GM21786 (cell line): Measurements from ENCODE around the gene OMA1.
"Not testable (repeated sequence)": the region's sequence is repeated elsewhere in the genome, so short reads cannot be mapped to it uniquely, and the experiment has no call there.

Experiments
- ATAC-seq: cut with Tn5 transposase; IDR thresholded peaks from one replicate; pipeline ENCODE4 v1.9.1; 2021; ENCODE audit not compliant: unreplicated experiment

OMA1 gene

DNA sequence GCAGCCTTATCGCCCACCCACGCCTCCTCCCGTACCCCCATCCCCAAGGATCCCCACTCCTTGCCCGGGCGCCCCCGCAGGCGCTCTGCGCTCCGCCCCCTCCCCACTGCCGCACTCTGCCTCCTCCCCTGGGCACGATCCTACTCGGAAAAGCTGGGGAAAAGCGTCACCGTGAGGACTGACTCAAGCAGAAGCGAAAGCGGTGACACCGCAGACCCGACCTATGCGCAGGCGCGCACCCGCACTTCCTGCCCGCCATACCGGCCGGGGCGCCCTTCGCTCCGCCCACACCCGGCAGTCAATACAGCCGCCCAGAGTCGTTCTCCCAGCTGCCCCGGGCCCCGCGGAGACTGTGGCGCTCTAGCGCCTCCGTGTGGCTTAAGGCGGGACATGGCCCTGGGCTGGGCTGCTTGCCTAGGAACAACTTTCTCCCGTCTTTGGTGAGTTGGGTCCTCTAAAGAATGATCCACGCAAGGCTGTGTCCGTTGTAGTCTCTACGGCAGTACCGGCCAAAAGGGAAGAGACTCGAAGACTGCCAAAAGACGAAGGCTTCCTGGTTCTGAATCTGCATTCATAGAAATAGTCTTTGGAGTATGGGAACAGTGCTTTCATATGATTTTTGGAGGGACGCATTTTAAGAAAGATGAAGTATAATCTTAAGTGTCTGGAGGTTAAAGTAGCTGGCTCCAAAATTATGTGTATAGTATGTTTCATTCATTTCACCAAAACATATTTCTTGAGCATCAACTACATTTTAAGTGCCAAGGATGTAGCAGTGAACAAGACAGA is at the start of gene OMA1:
Gene OMA1 (minus strand): TSS at position 207 of the 789 bp plus-strand sequence. CDS start 7,432 bp downstream, outside the sequence.
- peak; percentile 93 for ATAC-seq

- ATAC-seq: no peak
Observed at GRCh38 chr1:58594546-58594945, 48.0 kb upstream of the OMA1 start.

DNA sequence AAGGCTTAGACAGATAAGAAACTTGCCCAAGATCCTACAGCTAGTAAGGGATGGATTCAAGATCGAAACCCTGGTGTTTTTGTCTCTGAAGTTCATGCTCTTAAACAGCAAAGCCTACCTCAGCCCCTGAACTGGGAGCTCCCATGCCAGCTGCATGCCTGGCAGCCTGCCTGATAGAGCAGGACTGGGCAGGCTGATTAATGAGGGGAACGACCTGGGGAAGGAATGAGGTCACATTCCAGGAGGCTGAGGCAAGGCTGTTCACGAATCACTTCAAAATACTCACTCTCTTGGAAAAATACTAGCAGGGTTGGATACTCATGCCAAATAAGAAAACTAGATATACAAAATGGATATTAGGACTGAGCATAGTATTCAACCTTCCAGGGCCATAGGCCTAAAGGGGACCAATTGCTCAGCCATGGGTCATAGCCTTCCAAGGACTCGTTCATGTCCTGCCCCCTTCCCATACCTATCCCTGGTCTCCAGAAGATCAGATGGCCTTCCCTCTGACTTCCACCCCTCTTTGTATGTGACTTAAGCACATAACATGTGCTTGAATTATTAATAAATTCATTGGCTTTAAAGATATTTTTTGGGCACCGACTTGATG is 46.1 kb upstream of the OMA1 start:
- no peak for ATAC-seq

DNA sequence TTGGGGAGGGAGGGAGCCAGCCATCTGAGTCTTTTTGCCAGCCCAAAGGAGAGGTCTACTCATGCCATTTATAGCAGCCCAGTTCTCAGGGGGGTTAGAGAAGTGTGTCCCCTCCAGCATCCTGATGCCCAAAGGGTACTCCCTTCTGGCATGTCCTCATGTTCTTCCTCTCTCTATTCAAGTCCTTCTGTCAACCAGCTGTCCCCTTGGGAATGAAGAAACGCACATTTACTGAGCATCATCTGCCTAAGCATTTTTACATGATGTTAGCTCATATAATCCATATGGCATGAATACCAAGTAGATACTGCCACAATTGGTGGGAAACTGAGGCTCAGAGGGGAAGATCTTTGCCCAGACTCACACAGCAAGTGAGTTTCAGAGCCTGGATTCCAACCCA is 45.3 kb upstream of the OMA1 start:
- no peak for ATAC-seq

GRCh38 chr1:58590019-58590418 is 43.5 kb upstream of the OMA1 start:
- ATAC-seq: no peak

GRCh38 chr1:58588396-58588795 is 41.9 kb upstream of the OMA1 start:
- ATAC-seq: no peak

DNA sequence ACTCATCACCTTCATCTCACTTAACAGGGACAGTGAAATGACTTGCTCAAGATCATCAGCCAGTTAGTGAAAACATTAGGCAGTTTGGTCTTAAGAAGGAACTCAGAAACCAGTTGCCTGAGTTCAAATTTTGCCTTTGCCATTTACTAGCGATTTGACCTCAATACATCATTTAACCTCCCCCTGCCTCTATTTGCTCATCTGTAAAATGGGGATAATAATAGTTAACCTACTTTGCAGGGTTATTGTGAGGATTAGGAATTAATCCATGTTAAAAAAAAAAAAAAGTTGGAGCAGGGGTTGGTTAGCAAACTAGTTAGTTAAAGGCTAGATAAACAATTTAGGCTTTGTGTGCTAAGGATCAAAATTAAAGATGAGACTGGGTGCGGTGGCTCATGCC is 41.1 kb upstream of the OMA1 start:
- ATAC-seq: no peak

- ATAC-seq: no peak
Observed at GRCh38 chr1:58586271-58586670, 39.7 kb upstream of the OMA1 start.

GRCh38 chr1:58585581-58586151 is 39.1 kb upstream of the OMA1 start:
- no peak for ATAC-seq

DNA sequence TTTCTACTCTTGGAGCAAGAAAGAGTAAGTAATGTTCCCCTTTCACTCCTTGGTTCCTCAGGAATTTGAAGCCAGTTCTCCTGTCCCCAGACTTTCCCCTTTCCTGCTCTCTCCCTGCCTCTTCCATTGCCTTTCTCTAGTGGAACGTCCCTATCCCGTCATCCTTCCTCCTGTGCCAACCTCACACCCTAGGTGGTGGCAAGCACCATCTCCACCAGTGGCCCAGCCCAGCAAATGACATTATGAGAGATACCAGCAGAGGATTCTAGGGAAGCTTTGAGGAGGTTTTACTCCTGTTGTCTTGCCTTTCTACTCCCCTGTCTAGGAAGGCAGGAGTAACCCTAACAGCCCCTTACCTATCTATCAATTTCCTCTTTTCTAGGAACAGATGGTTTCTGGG is 38.6 kb upstream of the OMA1 start:
- no peak for ATAC-seq

GRCh38 chr1:58584082-58584895 is 37.8 kb upstream of the OMA1 start:
- peak; percentile 56 for ATAC-seq

DNA sequence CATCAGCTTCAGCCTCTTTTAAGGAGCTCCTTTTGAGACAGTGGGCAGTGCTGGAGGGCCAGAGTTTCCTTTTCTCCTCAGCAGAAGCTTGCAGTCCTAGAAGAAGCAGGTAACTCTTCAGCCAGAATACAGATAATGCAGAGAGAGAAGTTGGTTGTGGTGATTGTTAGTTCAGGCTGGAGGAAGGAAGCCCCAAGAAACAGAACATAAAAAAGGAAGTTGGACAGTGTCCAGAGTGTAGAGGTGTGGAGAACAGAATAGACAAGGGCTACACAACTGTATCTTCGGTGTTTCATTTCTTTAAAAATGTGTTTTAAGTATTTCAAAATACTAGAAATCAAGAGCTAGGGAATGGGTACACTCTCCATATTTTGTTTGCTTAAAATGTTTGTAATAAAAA is 37.0 kb upstream of the OMA1 start:
- ATAC-seq: no peak

GRCh38 chr1:58582143-58582542 is 35.6 kb upstream of the OMA1 start:
- ATAC-seq: not testable (repeated sequence)

GRCh38 chr1:58581641-58582040 is 35.1 kb upstream of the OMA1 start:
- ATAC-seq: no peak

DNA sequence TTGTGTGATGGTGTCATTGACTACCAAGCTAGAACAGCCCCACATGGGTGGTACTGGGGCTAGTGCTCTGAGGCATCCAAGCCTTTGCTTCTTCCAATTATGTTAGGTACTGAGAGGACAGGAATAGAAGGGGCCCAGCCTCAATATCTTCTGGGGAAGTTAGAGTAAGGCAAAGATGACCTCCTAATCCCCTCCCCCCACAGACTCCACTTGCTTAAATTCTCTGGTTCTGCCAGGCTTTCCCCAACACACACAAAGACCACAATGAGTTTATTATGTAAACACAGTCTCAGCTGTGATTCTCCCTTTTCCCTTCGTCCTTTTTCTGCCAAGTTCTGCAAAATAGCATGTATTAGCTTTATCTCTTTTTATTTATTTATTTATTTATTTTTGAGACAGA is 33.7 kb upstream of the OMA1 start:
- ATAC-seq: no peak

DNA sequence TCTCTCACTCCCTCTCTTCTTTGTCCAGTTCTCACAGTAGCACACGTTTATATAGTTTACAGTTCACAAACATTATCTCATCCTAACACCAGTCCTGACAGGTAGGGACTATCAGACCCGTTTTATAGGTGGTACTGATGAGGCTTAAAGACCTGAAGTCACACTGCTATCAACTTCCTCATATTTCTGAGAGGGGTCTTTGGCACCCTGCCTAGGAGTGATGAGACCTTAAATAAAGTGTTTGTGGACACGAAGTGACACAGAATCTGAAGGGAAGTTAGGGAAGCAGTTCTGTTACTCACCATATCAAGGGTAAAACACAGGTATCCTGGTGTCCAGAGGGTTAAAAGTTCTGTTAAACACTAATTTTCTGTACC is 31.1 kb upstream of the OMA1 start:
- ATAC-seq: no peak

DNA sequence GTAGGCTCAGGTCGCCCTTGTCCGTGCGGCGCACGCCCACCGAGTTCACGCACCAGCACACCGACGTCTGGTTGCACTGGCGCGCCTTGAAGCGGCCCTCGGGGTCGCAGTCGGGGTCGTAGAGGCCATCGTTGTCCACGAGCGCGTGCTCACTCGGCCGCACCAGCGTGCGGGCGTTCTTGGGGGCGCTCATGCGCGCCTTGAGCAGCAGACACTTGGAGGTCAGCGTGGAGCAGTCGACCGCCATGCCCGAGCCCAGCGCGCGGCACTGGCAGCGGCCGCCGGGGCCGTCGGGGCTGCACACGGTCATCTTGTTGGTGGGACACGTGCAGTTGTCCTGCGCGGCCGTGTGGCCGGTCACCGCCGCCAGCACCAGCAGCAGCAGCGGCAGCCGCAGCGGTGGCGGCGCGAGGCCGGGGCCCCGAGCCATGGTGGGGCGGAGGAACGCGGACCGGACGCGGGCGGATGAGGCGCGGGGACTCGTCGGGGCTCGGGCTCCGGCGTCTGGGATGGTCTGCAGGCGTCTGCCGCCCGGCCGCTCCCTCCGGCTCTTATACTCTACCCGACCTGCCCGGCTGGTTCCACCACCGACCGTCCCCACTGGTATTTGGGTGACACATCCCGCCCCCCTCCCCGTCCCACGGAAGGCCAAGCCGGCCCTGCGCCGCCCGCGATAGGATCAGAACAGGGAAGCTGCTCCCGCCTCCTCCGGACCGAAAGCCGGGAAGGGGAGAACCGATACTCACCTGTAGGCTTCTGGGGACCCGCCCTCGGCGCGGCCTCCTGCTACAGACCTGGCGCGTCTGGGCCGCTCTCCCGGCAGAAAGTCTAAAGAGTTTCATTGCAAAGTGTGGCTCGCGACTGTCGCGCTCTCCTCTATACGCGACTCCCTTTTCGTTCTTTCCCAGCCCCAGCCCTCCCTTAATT is 30.5 kb upstream of the OMA1 start, which contains the start of gene TACSTD2:
Gene TACSTD2 (minus strand): TSS at position 526 of the 927 bp plus-strand sequence. CDS start 96 bp downstream, at position 430.
- ATAC-seq: no peak

DNA sequence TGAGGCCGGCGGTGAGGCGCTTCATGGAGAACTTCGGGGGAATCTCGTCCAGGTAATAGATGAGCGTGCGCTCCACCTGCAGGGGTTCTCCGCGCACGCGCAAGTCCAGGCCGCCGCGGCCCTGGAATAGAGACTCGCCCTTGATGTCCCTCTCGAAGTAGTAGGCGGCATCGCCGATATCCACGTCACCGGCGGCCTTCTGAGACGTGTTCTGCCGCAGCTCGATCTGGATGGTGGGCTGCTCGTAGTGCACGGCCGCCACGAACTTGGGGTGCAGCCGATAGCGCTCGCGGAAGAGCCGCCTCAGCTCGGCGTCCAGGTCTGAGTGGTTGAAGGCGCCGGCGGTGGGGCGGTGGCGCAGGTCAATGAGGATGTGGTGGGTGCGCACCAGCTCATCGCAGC is 29.8 kb upstream of the OMA1 start:
- ATAC-seq: no peak

DNA sequence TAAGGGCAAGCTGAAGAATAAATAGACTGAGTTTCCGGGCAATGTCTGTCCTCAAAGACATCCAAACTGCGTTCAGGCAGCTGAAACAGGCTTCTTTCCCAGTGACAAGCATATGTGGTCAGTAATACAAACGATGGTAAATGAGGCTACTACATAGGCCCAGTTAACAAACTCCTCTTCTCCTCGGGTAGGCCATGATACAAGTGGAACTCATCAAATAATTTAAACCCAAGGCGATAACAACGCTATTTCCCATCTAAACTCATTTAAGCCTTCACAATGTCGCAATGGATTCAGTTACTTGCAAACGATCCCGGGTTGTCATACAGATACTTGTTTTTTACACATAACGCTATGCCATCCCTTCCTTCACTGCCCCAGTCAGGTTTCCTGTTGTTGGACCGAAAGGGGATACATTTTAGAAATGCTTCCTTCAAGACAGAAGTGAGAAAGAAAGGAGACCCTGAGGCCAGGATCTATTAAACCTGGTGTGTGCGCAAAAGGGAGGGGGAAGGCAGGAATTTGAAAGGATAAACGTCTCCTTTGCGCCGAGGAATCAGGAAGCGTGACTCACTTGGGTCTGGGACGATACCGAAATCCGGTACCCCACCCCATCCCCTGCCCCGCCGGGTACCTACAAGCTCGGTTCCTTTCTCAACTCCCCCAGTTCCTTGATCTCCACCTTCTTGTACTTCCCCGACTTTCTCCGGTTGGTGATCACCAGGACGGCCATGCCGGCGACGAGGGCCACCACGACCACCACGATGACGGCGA is 29.2 kb upstream of the OMA1 start:
- no peak for ATAC-seq

GRCh38 chr1:58574816-58575215 is 28.3 kb upstream of the OMA1 start:
- no peak for ATAC-seq
